Fibroblast of villous mesenchyme (primary cell): ENCODE measurements around the gene HEPN1. TPM values are rescaled to one million over a fixed set of nuclear protein-coding genes. Genes with fewer than 3 reads are reported as not detected.
A peak's percentile ranks its signal among the peaks of the same experiment; 100 is the strongest.
"Not testable (repeated sequence)": the region's sequence is repeated elsewhere in the genome, so short reads cannot be mapped to it uniquely, and the experiment has no call there.

Experiments used
- DNase-seq: peaks from one replicate; pipeline ENCODE4 v3.0.0-alpha.2; 2010; ENCODE audit warnings: low read depth
- H3K4me3 ChIP-seq: 2 replicates; pipeline ENCODE4 v1.5.1; 2011; ENCODE audit warnings: low read depth, mild to moderate bottlenecking, low read length
- CTCF ChIP-seq: IDR thresholded peaks from 2 replicates; pipeline ENCODE4 v1.5.1; 2012; ENCODE audit warnings: low read depth, mild to moderate bottlenecking, low read length; ENCODE audit not compliant: insufficient read depth
- total RNA-seq: library from RNA; depleted of rRNA; stranded (reverse); fragments of >200 nt; gene quantifications from 2 replicates; pipeline ENCODE4 v1.2.3, GENCODE V29; 2012

HEPN1 gene
- total RNA-seq, 1 donor: not detected

DNA sequence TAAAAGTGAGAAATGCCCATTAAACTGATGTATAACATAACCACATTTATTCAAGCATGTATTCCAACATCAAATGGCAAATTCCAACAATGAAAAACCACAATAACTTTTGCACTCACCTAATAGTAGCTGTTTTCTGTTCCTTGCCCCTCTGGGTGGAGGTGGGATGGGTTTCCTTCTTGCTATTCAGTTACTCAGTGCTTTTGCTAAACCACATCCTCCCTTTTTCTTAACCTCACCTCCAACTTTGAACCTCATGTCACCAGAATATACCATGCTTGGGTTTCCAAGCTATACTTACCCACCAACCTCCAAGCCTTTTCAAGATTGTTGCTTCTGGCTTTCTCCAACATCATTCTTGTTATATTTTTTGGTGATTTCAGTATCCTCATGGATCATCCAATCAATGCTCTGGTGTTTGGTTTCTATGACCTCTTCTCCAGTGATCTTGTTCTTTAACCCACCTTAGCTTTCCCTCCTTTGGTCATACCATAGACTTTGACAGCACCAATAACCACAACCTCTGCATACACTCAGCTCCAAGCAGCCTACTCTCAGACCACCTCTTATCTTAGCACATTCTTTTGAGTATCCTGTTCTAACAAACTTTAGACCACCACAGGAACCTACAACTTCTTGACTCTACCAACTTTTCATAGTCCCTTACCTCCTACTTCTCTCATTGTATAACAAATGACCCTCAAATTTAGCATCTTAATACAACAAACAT, 31.7 kb downstream of the HEPN1 start:
- H3K4me3 ChIP-seq: no peak overlapping the region
- no peak for TF ChIP-seq CTCF
- no peak for DNase-seq

DNA sequence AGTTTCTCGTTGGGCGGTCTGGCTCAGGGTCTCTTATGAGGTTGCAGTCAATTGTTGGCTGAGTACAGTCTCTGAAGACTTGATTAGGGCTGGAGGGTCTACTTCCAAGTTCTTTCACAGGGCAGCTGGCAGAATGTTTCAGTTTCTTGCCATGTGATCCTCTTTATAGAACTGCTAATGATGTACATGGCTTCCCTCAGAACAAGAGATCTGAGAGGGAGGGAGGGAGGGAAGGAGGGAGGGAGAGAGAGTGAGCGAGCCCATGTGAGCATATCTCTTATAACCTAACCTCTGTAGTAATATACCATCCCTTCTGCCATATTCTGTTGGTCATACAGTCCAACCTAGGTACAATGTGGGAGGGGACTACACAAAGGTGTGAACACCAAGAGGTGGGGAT, 32.3 kb downstream of the HEPN1 start:
- no peak for DNase-seq
- TF ChIP-seq CTCF: no peak
- no peak overlapping the region for H3K4me3 ChIP-seq

DNA sequence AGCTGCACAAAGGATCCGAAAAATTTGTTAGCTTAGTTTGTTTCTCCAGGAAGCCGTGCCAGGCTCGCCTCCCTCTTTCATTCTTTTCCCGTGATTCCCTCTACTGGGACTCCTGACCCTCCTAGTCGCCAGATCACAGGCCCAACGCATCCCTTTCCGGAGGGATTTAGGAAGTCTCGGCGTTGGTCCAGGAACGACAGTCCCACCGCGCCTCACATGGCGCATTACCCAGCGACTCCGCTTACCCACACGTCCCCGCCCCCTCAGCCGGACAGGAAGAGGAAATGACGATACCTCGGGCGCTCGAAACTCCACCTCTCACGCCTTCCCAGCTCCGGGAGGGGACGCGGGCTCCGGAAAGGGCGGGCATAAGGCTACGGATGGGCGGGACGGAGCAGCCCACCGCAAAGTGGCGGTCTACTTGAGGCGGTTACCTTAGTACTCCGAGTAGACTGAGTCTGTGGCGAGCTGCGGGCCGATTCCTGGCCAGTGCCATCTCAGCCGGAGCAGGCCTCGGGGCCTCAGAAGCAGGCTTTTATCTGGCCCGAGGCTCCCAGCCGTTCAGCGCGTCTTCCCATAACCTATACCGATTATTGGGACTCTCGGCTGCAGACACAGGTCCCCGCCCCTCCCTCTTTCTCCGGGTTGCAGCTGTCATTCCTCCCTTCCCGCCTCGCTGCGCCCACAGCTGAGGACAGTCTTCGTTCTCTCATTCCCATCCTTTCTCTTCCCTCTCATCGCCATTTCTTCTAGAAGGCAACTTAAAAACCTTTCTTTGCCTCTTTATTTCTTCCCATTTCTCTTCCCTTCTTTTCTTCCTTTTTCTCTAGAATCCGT, 34.9 kb downstream of the HEPN1 start, which contains the start of gene CCDC15:
TSS of gene CCDC15 (plus strand) at position 450 of the 837 bp plus-strand sequence. CDS start 531 bp downstream, outside the sequence.
- peak within 1 kb of the TSS; percentile 73 for H3K4me3 ChIP-seq
- TF ChIP-seq CTCF: no peak
- DNase-seq: peak; percentile 97

GRCh38 chr11:124954590-124954955, 35.5 kb downstream of the HEPN1 start:
- no peak for DNase-seq
- no peak for TF ChIP-seq CTCF
- peak overlapping the region; percentile 73 for H3K4me3 ChIP-seq

DNA sequence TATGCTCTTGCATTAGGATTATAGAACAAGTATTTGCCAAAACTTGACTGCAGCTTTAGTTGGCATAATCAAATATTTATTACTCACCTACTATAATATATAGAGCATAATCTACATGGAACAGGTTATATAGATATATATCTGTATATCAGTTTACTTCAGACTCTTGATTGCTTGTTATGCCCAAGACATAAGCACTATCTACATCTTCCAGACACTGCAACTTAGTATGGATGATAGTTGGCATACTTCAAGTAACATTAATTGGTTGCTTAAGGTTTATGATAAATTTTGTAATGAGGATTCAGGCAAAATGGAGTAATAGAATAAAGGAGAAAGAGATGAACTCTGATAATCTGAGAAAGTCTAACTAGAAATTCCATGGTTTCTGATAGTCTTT, 36.0 kb downstream of the HEPN1 start:
- no peak for TF ChIP-seq CTCF
- no peak overlapping the region for H3K4me3 ChIP-seq
- no peak for DNase-seq

DNA sequence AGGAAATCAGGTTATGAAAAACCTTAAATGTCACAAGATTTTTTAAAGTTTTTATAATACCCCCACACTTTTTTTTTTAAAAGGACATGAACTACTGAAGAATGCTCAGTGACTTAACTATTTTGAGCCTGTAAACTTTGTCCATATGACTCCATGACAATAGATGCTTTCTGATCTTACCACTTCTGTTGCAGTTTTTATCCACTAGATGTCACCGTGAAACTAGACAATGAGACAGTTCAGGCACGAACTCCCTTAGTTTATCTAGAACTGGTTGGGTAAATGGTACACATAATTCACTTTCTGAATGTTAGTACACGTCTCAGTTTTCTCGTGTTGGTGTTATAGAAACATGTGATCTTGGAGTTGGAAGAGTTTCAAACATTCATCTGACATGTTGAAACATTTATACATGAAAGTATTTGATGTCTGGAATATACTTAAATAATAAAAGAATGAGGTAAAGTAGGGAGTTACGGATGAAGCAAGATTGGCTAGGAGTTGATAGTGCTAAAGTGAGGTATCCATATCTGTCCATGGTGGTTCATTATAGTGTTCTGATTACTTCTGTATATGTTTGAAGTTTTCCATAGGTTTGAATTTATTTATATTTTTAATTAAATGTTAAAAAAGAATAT, 43.0 kb downstream of the HEPN1 start:
- DNase-seq: peak; percentile 83
- no peak overlapping the region for H3K4me3 ChIP-seq
- TF ChIP-seq CTCF: peak; percentile 80

- DNase-seq: not testable (repeated sequence)
Observed at GRCh38 chr11:124968197-124968596, 49.1 kb downstream of the HEPN1 start.

More at GRCh38 chr11:124968197-124968596, 49.1 kb downstream of the HEPN1 start:
- H3K4me3 ChIP-seq: not testable (repeated sequence)
